Chondrocyte (in vitro differentiated cells): ENCODE measurements around the gene SLC4A3. TPM values are rescaled to one million over a fixed set of nuclear protein-coding genes. Genes with fewer than 3 reads are reported as not detected.

Experiments
- DNase-seq: peaks from one replicate; pipeline ENCODE4 v3.0.0; 2021; ENCODE audit warnings: mixed read lengths, low spot score
- H3K27ac Mint-ChIP-seq: one replicate; pipeline ENCODE4 v1.8.0; 2021; ENCODE audit warnings: mild to moderate bottlenecking, moderate library complexity, mixed read lengths; ENCODE audit not compliant: unreplicated experiment
- H3K27me3 Mint-ChIP-seq: 2 replicates; pipeline ENCODE4 v1.8.0; 2021; ENCODE audit warnings: low read depth, mixed read lengths
- H3K36me3 Mint-ChIP-seq: 2 replicates; pipeline ENCODE4 v1.8.0; 2021; ENCODE audit warnings: low read depth, mixed read lengths
- H3K4me1 Mint-ChIP-seq: 2 replicates; pipeline ENCODE4 v1.8.0; 2021; ENCODE audit warnings: low read depth, mild to moderate bottlenecking, mixed read lengths
- H3K4me3 Mint-ChIP-seq: one replicate; pipeline ENCODE4 v1.8.0; 2021; ENCODE audit warnings: mild to moderate bottlenecking, moderate library complexity, mixed read lengths; ENCODE audit not compliant: unreplicated experiment
- H3K9me3 Mint-ChIP-seq: 2 replicates; pipeline ENCODE4 v1.8.0; 2021; ENCODE audit warnings: low read depth, mixed read lengths
- CTCF ChIP-seq: fragments of 200-600 bp; sonication (generic); IDR thresholded peaks from 2 replicates; pipeline ENCODE4 v1.5.0; 2021; ENCODE audit warnings: antibody characterized with exemption, mild to moderate bottlenecking, moderate library complexity
- total RNA-seq: library from RNA; stranded (reverse); gene quantifications from 3 replicates; pipeline ENCODE4 v1.2.1, GENCODE V29; 2021

SLC4A3 gene
- total RNA-seq, 1 donor from 2014 or later = 17.2 TPM

- Mint-ChIP-seq H3K36me3 (no peaks in the 10 kb centered on the region), H3K9me3 (no peaks in the 10 kb centered on the region), H3K4me3 (peak overlapping the region; percentile 73), H3K27me3 (peaks cover 4% of the 10 kb centered on the region), H3K4me1 (peaks cover 8% of the 10 kb centered on the region), H3K27ac (no peak overlapping the region)
- no peak for TF ChIP-seq CTCF
- peak; percentile 10 for DNase-seq
Measured at GRCh38 chr2:219626540-219626939, 890 bp upstream of the SLC4A3 start.

DNA sequence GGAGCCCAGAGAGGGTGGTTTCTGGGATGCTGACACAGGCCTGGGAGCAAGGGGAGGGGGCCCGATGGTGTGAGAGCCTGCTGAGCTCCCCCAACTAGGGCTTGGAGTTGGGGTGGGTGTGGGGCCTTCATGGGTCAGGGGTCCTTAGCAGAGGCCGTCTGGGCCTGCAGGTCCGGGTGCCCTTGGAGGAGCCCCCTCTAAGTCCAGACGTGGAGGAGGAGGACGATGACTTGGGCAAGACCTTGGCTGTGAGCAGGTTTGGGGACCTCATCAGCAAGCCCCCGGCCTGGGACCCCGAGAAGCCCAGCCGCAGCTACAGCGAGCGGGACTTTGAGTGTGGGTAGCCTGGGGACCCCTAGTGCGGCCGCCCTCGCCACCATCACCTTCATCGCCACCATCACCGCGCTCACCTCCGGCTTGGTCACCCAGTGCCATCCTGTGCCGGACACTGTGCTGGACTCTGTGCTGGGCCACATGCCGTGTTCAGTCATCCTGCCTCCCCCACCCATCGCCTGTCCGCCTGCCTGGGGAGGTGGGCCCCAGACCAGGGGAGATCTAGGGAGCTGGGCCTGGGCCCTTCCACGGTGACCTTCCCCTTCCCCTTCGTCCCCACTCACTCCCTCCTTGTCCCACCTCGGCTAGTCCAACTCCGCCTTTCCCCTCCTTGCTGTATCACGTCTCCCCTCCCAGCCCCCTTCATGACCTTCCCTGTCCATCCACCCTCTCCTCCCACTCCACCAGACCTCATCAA, 980 bp downstream of the SLC4A3 start:
- peak; percentile 81 for DNase-seq
- no peak for TF ChIP-seq CTCF
- Mint-ChIP-seq H3K27ac (no peak overlapping the region), H3K4me3 (peak overlapping the region; percentile 51), H3K9me3 (no peaks in the 10 kb centered on the region), H3K27me3 (no peaks in the 10 kb centered on the region), H3K4me1 (peaks cover 8% of the 10 kb centered on the region), H3K36me3 (peaks cover 8% of the 10 kb centered on the region)

DNA sequence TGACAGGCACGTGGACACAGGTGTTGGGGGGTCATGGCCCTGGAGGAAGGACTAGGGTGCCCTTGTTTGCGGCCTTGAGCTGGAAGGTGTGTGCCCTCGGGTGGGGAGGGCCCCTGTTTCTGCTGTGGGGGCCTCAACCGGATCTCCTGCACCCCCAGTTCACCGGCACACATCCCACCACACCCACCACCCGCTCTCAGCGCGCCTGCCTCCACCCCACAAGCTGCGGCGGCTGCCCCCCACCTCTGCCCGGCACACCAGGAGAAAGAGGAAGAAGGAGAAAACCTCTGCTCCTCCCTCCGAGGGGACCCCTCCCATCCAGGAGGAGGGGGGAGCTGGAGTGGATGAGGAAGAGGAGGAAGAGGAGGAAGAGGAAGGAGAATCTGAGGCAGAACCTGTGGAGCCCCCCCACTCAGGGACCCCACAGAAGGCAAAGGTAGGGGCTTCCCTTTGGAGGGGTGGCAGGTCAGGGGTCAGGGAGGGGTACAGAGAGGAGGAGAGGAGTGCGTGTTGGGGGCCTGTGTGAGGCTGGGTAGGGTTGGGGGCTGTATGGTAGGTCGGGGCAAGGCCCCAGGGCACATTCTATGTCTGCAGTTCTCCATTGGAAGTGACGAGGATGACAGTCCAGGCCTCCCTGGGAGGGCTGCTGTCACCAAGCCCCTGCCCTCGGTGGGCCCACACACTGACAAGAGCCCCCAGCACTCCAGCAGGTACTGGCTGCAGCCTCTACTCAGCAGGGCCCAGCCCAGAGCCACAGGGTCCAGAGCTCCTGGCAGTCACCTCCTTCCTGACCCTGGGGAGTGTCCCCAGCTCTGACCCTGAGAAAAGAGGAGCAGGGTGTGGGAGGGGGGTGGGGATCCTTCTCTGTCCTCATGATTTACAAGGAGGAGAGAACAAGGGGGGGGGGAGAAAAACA, 1.8 kb downstream of the SLC4A3 start:
- no peak overlapping the region for H3K4me3 Mint-ChIP-seq

DNA sequence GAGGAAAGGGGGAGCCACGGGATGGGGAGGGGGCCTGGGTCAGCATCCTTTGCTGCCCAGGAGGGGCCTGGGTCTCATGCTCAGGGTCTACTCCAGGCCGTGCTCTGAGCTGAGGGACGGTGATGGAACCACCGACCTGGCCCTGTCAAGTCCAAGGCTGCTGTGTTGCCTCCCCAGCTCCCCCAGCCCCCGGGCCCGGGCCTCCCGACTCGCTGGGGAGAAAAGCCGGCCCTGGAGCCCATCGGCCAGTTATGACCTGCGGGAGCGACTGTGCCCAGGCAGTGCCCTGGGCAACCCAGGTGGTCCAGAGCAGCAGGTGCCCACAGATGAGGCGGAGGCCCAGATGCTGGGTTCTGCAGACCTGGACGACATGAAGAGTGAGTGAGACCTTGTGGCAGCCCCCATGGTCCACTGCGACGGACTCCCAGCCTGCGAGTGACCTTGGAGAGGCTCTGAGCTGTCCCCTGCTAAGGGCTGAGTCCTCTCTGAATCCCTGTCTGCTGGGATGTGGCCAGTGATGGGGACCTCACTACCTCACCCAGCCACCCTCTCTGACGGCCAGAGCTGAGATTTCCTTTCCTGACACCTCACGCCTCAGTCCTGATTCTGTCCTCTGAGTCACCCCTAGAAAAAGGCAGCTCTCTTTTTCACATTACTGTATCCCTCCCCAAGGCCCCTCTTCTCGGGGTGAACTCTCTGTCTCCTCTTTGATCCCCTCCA, 2.7 kb downstream of the SLC4A3 start:
- no peak for TF ChIP-seq CTCF
- Mint-ChIP-seq H3K4me3 (no peak overlapping the region), H3K27me3 (no peaks in the 10 kb centered on the region), H3K9me3 (no peaks in the 10 kb centered on the region), H3K36me3 (peaks cover 11% of the 10 kb centered on the region), H3K27ac (no peak overlapping the region), H3K4me1 (peaks cover 8% of the 10 kb centered on the region)
- DNase-seq = peak; percentile 90

More for the DNA sequence above, 1.8 kb downstream of the SLC4A3 start:
- peak; percentile 78 for DNase-seq
- TF ChIP-seq CTCF = no peak
- no peak overlapping the region for H3K27ac Mint-ChIP-seq
- no peaks in the 10 kb centered on the region for H3K27me3 Mint-ChIP-seq
- H3K4me1 Mint-ChIP-seq = peaks cover 8% of the 10 kb centered on the region
- no peaks in the 10 kb centered on the region for H3K9me3 Mint-ChIP-seq
- H3K36me3 Mint-ChIP-seq = peaks cover 11% of the 10 kb centered on the region
